HEK293T (cell line): Measurements from ENCODE around the gene CAPN6.

Experiments used
- CTCF ChIA-PET: fragments of 350-600 bp; formaldehyde crosslinking; extraction: SDS; loops from one replicate; lab custom pipeline; 2021; ENCODE audit warnings: antibody characterized with exemption, inconsistent platforms; lab: Yijun Ruan, JAX
- POLR2A ChIA-PET: fragments of 350-600 bp; formaldehyde crosslinking; extraction: SDS; loops from one replicate; lab custom pipeline; 2020; ENCODE audit warnings: antibody characterized with exemption, inconsistent platforms; lab: Yijun Ruan, JAX
- DNase-seq: peaks from one replicate; pipeline ENCODE4 v3.0.0; 2012; ENCODE audit warnings: mixed read lengths; ENCODE audit errors: extremely low spot score
- ARNT ChIP-seq: fragments of 450-650 bp; IDR thresholded peaks from 2 replicates; pipeline ENCODE4 v1.6.1; 2017; ENCODE audit warnings: mild to moderate bottlenecking
- BHLHE40 ChIP-seq: fragments of 450-650 bp; IDR thresholded peaks from 2 replicates; pipeline ENCODE4 v1.6.1; 2016; ENCODE audit warnings: mild to moderate bottlenecking, moderate library complexity, borderline replicate concordance
- CTBP1 ChIP-seq: fragments of 450-650 bp; IDR thresholded peaks from 2 replicates; pipeline ENCODE4 v1.6.1; 2016; ENCODE audit warnings: borderline replicate concordance
- ELF4 ChIP-seq: fragments of 450-650 bp; IDR thresholded peaks from 2 replicates; pipeline ENCODE4 v1.6.1; 2017; ENCODE audit warnings: antibody characterized with exemption
- FOXA1 ChIP-seq: fragments of 450-650 bp; IDR thresholded peaks from 2 replicates; pipeline ENCODE4 v1.6.1; 2016; ENCODE audit warnings: mild to moderate bottlenecking
- FOXK2 ChIP-seq: fragments of 450-650 bp; IDR thresholded peaks from 2 replicates; pipeline ENCODE4 v1.6.1; 2016; ENCODE audit warnings: mild to moderate bottlenecking
- FOXM1 ChIP-seq: fragments of 450-650 bp; IDR thresholded peaks from 2 replicates; pipeline ENCODE4 v1.6.1; 2017; ENCODE audit warnings: mild to moderate bottlenecking, borderline replicate concordance
- HDGF ChIP-seq: fragments of 450-650 bp; IDR thresholded peaks from 2 replicates; pipeline ENCODE4 v1.6.1; 2017; ENCODE audit warnings: antibody characterized with exemption, borderline replicate concordance
- L3MBTL2 ChIP-seq: fragments of 450-650 bp; conservative IDR thresholded peaks from 2 replicates; pipeline ENCODE4 v1.6.1; 2016; ENCODE audit warnings: mild to moderate bottlenecking
- LEF1 ChIP-seq: fragments of 450-650 bp; IDR thresholded peaks from 2 replicates; pipeline ENCODE4 v1.6.1; 2017; ENCODE audit warnings: mild to moderate bottlenecking, borderline replicate concordance
- NFRKB ChIP-seq: fragments of 450-650 bp; IDR thresholded peaks from 2 replicates; pipeline ENCODE4 v1.6.1; 2016; ENCODE audit warnings: mild to moderate bottlenecking, moderate library complexity
- SP1 ChIP-seq: fragments of 450-650 bp; IDR thresholded peaks from 2 replicates; pipeline ENCODE4 v1.6.1; 2017
- SUZ12 ChIP-seq: fragments of 450-650 bp; IDR thresholded peaks from 2 replicates; pipeline ENCODE4 v1.6.1; 2016; ENCODE audit warnings: mild to moderate bottlenecking
- TARDBP ChIP-seq: fragments of 450-650 bp; IDR thresholded peaks from 2 replicates; pipeline ENCODE4 v1.6.1; 2016
- ZNF384 ChIP-seq: fragments of 450-650 bp; IDR thresholded peaks from 2 replicates; pipeline ENCODE4 v1.6.1; 2016
- TF ChIP-seq, protein P1 (sequence below): fragments of 450-650 bp; IDR thresholded peaks from 2 replicates; pipeline ENCODE4 v1.6.1; 2016

CAPN6 gene

DNA sequence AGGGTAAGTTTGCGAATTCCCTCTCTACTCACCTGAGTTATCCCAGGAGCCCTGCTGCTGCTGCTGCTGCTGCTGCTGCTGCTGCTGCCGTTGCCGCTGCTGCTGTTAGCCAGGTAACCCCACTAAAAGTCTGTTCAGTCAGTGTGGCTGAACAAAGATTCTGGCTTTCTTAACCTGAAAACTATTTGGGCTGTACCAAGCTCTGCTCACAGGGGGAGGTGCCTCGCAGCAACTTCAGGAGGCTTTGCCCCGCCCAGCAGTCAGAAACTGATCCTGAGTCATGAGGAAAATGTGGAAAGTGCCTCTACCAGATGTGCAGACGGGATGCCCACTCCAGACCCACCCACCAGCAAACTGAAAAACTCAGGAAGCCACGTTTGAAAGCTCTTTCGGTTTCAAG is at the start of gene CAPN6:
CAPN6 (minus strand) TSS at position 145 of the 400 bp plus-strand sequence. CDS start 6,547 bp downstream, outside the sequence.
- TF ChIP-seq ARNT (no peak), TARDBP (no peak), FOXK2 (no peak), NFRKB (no peak), LEF1 (no peak), SP1 (no peak), BHLHE40 (no peak), ZNF384 (no peak), L3MBTL2 (no peak), FOXM1 (no peak), FOXA1 (no peak), SUZ12 (no peak), HDGF (no peak), ELF4 (no peak), CTBP1 (no peak)
- TF ChIP-seq, protein P1, sequence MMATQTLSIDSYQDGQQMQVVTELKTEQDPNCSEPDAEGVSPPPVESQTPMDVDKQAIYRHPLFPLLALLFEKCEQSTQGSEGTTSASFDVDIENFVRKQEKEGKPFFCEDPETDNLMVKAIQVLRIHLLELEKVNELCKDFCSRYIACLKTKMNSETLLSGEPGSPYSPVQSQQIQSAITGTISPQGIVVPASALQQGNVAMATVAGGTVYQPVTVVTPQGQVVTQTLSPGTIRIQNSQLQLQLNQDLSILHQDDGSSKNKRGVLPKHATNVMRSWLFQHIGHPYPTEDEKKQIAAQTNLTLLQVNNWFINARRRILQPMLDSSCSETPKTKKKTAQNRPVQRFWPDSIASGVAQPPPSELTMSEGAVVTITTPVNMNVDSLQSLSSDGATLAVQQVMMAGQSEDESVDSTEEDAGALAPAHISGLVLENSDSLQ: no peak
- CTCF ChIA-PET: no interaction called here
- POLR2A ChIA-PET: no interaction called here
- peak; percentile 20 for DNase-seq

GRCh38 chrX:111319451-111319850 is 49.2 kb upstream of the CAPN6 start:
- DNase-seq: no peak
- CTCF ChIA-PET: no interaction called here
- POLR2A ChIA-PET: no interaction called here
- TF ChIP-seq ELF4: no peak
- no peak for TF ChIP-seq LEF1
- no peak for TF ChIP-seq ARNT
- no peak for TF ChIP-seq SUZ12
- no peak for TF ChIP-seq HDGF
- TF ChIP-seq CTBP1: no peak

GRCh38 chrX:111318901-111319300 is 48.6 kb upstream of the CAPN6 start:
- TF ChIP-seq TARDBP: no peak
- no peak for TF ChIP-seq NFRKB
- no peak for TF ChIP-seq HDGF
- no peak for TF ChIP-seq FOXK2
- no peak for TF ChIP-seq ARNT
- no peak for TF ChIP-seq ZNF384
- no peak for TF ChIP-seq ELF4
- TF ChIP-seq SUZ12: no peak
- no peak for TF ChIP-seq LEF1
- no peak for TF ChIP-seq FOXA1
- TF ChIP-seq L3MBTL2: no peak
- no peak for TF ChIP-seq SP1
- no peak for TF ChIP-seq BHLHE40
- ChIA-PET CTCF (no interaction called here), POLR2A (no interaction called here)
- no peak for DNase-seq

DNA sequence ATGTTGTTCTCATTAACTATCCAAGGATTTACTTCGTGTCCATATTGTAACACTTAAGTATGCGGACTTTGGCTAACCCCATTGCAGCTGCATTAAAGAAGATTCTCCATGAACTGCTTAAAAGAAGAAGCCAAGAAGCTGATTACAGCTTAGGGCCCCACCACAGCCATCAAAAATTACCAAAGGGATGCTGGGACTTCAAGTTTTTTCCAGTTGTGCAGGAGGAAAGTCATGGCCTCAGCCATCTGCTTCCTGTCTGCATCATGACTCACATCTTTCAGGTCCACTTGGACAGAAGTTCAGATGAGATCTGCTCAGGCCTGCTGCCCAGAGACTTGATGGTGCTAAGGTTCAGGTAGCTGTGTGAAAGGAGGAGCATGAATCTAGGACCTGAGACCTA is 38.8 kb upstream of the CAPN6 start:
- ChIA-PET CTCF (no interaction called here), POLR2A (no interaction called here)
- TF ChIP-seq FOXK2: no peak
- TF ChIP-seq L3MBTL2: no peak
- TF ChIP-seq SP1: no peak
- no peak for TF ChIP-seq SUZ12
- TF ChIP-seq FOXA1: no peak
- no peak for TF ChIP-seq NFRKB
- TF ChIP-seq CTBP1: no peak
- TF ChIP-seq BHLHE40: no peak
- TF ChIP-seq LEF1: no peak
- no peak for TF ChIP-seq HDGF
- TF ChIP-seq TARDBP: no peak
- no peak for TF ChIP-seq ARNT
- TF ChIP-seq FOXM1: no peak
- TF ChIP-seq ELF4: no peak
- TF ChIP-seq, protein P1: no peak
- no peak for TF ChIP-seq ZNF384
- no peak for DNase-seq

- POLR2A ChIA-PET: no interaction called here
Observed at GRCh38 chrX:111308039-111308438, 37.8 kb upstream of the CAPN6 start.

DNA sequence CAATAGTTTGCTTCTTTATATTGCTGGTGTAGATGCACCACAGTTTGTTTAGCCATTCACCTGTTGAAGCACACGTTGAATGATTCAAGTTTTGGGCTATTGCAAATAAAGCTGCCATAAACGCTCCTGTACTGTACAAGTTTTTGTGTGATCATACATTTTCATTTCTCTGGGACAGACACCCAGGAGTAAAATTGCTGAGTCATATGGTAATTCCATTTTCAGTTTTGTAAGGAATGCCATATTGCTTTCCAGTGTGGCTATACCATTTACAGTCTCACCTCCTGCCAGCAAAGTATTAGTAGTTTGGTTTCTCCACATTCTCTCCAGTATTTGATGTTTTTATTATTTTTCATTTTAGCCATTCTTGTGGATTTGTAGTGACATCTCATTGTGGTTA is 32.0 kb upstream of the CAPN6 start:
- ChIA-PET POLR2A (no interaction called here), CTCF (no interaction called here)
- no peak for TF ChIP-seq HDGF
- no peak for TF ChIP-seq FOXM1
- TF ChIP-seq NFRKB: no peak
- TF ChIP-seq LEF1: no peak
- TF ChIP-seq SUZ12: no peak
- TF ChIP-seq BHLHE40: no peak
- TF ChIP-seq TARDBP: no peak
- no peak for TF ChIP-seq SP1
- no peak for TF ChIP-seq L3MBTL2
- TF ChIP-seq ELF4: no peak
- no peak for TF ChIP-seq CTBP1
- no peak for TF ChIP-seq FOXA1
- TF ChIP-seq, protein P1: no peak
- no peak for DNase-seq

More at GRCh38 chrX:111308039-111308438, 37.8 kb upstream of the CAPN6 start:
- no peak for DNase-seq
- CTCF ChIA-PET: interaction anchor here (0.6 kb wide), 1 partner anchor 211 kb away, joined by 3 read pairs; no protein-coding TSS in a partner anchor
- TF ChIP-seq, protein P1: no peak
- TF ChIP-seq CTBP1 (no peak), TARDBP (no peak), ARNT (no peak), FOXA1 (no peak)
